ENCODE measurements around the gene BICC1.

GRCh38 chr10:58764087-58764747, 251.5 kb downstream of the BICC1 start:
- TF ChIP-seq, protein P1, sequence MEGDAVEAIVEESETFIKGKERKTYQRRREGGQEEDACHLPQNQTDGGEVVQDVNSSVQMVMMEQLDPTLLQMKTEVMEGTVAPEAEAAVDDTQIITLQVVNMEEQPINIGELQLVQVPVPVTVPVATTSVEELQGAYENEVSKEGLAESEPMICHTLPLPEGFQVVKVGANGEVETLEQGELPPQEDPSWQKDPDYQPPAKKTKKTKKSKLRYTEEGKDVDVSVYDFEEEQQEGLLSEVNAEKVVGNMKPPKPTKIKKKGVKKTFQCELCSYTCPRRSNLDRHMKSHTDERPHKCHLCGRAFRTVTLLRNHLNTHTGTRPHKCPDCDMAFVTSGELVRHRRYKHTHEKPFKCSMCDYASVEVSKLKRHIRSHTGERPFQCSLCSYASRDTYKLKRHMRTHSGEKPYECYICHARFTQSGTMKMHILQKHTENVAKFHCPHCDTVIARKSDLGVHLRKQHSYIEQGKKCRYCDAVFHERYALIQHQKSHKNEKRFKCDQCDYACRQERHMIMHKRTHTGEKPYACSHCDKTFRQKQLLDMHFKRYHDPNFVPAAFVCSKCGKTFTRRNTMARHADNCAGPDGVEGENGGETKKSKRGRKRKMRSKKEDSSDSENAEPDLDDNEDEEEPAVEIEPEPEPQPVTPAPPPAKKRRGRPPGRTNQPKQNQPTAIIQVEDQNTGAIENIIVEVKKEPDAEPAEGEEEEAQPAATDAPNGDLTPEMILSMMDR (IDR thresholded peaks at IDR 0.05), result no peak
- no peak for TF ChIP-seq POLR2A (IDR thresholded peaks at IDR 0.05)
- TF ChIP-seq EP300 (IDR thresholded peaks at IDR 0.05), result no peak
